Epithelial cell of esophagus (primary cell): ENCODE measurements around the gene EIF4G3.
"Not testable (repeated sequence)": the region's sequence is repeated elsewhere in the genome, so short reads cannot be mapped to it uniquely, and the experiment has no call there.

Experiments
- DNase-seq: peaks from one replicate; pipeline ENCODE4 v3.0.0; 2010; ENCODE audit warnings: low read depth
- H3K4me3 ChIP-seq: 2 replicates; pipeline ENCODE4 v1.5.1; 2011; ENCODE audit warnings: mild to moderate bottlenecking, low read length, control low read depth
- TF ChIP-seq, protein P1 (sequence below): IDR thresholded peaks from 2 replicates; pipeline ENCODE4 v1.5.1; 2011; ENCODE audit warnings: low read depth, mild to moderate bottlenecking, low read length, control low read depth, inconsistent platforms; ENCODE audit not compliant: insufficient read depth; ENCODE audit errors: missing control alignments

The EIF4G3 gene

DNA sequence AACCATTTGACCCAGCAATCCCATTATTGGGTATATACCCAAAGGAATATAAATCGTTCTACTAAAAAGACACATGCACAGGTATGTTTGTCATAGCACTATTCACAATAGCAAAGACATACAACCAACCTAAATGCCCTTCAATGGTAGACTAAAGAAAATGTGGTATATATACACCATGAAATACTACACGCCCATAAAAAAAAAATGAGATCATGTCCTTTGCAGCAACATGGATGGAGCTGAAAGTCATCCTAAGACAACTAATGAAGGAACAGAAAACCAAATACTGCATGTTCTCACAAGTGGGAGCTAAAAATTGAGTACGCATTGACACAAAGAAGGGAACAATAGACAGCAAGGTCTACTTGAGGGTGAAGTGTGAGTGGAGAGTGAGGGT, 72.0 kb downstream of the EIF4G3 start:
- DNase-seq, result no peak
- TF ChIP-seq, protein P1, sequence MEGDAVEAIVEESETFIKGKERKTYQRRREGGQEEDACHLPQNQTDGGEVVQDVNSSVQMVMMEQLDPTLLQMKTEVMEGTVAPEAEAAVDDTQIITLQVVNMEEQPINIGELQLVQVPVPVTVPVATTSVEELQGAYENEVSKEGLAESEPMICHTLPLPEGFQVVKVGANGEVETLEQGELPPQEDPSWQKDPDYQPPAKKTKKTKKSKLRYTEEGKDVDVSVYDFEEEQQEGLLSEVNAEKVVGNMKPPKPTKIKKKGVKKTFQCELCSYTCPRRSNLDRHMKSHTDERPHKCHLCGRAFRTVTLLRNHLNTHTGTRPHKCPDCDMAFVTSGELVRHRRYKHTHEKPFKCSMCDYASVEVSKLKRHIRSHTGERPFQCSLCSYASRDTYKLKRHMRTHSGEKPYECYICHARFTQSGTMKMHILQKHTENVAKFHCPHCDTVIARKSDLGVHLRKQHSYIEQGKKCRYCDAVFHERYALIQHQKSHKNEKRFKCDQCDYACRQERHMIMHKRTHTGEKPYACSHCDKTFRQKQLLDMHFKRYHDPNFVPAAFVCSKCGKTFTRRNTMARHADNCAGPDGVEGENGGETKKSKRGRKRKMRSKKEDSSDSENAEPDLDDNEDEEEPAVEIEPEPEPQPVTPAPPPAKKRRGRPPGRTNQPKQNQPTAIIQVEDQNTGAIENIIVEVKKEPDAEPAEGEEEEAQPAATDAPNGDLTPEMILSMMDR, result no peak
- H3K4me3 ChIP-seq, result no peak overlapping the region

DNA sequence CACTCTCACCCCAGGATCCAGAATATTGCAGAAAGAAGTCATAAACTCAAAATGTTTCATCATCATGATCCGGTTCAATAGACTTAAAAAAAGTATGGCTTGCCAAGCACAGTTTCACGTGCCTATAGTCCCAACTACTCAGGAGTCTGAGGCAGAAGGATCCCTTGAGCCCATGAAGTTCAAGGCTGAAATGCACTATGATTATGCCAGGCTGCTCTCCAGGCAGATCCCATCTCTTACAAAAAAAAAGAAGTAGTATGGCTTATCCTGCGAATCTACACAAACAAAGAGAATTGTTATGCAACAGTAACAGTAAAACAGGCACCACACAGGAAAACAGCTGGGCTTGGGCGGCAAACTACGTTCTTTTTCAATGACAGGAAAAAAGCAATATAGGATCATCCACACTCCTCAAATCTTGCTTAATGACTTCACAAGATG, 76.2 kb downstream of the EIF4G3 start:
- TF ChIP-seq, protein P1, result no peak
- H3K4me3 ChIP-seq, result no peak overlapping the region
- peak; percentile 15 for DNase-seq

DNA sequence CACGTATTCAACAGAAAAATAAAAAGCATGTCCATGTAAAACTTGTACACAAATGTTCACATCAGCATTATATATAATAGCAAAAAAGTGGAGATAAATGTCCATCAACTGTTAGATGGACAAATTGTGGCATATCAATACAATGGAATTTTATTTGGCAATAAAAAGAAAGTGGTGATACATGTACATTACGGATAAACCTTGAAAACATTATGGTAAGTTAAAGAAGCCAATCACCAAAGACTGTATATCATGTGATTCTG, 76.9 kb downstream of the EIF4G3 start:
- DNase-seq, result no peak
- TF ChIP-seq, protein P1, result no peak
- no peak overlapping the region for H3K4me3 ChIP-seq

DNA sequence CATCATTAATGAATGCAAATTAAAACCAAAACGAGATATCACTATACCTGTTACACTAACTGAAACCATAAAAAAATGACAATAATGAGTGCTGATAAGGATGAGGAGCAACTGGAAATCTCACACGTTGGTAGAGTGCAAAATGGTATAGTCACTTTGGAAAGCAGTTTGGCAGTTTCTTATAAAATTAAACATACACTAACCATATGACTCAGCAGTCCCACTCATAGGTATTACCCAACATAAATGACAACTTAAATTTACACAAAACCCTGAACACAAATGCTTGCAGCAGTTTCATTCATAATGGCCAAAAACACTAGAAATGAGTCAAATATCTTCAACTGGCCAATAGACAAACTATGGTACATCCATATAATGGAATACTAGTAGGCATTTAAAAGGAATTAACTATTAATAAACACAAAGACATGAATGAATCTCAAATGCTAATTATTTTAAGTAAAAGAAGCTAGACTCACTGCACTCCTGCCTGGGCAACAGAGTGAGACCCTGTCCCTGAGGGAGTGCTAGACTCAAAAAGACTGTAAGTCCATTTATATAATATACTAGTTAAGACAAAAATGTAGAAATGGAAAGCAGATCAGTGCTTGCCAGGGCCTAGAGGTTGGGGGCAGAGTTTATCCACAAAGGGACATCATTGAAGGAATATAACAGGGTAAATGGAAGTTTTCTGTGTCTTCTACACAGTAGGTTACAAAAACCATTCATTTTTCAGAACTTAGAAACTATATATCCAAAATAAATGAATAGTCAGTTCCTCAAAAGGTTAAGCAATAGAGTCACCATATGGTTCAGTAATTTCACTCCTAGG, 77.4 kb downstream of the EIF4G3 start:
- TF ChIP-seq, protein P1, result no peak
- DNase-seq, result peak; percentile 81
- no peak overlapping the region for H3K4me3 ChIP-seq

DNA sequence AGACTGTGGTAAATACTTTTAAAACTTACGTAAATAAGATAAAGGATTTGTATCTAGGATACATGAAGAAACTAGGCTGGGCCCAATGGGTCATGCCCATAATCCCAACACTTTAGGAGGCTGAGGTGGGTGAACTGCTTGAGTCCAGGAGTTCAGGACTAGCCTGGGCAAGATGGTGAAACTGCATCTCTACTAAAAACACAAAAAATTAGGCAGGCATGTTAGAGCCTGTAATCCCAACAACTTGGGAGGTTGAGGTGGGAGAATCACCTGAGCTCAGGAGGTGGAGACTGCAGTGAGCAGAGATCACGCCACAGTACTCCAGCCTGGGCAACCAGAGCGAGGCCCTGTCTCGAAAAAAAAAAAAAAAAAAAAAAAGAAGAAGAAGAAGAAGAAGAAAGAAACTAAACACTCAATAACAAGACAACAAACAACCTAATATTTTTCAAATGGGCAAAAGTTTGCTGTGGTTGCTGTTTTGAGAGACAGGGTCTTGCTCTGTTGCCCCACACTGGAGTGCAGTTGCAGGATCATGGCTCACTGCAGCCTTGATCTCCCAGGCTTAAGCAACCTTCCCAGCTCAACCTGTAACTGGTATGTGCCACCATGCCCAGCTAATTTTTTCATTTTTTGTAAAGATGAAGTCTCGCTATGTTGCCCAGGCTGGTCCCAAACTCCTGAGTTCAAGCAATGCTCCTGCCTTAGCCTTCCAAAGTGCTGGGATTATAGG, 78.3 kb downstream of the EIF4G3 start:
- TF ChIP-seq, protein P1, result no peak
- H3K4me3 ChIP-seq, result no peak overlapping the region
- peak; percentile 58 for DNase-seq

DNA sequence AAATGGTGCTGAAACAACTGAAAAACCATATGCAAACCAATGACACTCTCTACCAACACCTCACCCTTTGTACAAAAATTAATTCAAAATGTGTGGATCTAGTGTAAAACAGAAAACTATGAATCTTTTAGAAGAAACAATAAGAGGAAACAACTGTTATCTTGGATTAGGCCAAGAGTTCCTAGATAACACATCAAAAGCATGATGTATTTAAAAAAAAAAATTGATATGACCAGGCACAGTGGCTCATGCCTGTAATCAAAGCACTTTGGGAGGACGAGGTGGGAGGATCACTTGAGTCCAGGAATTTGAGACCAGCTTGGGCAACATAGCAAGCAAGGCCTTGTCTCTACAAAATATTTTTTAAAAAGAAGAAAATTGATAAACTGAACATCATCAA, 79.0 kb downstream of the EIF4G3 start:
- no peak overlapping the region for H3K4me3 ChIP-seq
- TF ChIP-seq, protein P1, result no peak
- no peak for DNase-seq

DNA sequence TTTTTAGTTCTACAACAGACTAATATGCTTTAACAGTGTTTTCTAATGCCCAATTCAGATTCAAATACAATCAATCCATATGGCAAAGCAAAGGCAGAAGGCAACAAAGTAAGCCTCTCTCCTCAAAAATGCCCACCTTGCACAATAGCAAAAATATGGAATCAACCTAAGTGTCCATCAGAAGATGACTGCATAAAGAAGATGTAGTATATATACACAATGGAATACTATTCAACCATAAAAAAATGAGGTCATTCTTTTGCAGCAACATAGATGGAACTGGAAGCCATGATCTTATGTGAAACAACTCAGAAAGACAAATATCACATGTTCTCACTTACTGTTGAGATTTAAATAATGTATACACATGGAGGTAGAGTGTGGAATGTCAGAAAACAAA, 80.7 kb downstream of the EIF4G3 start:
- DNase-seq, result no peak
- TF ChIP-seq, protein P1, result no peak
- H3K4me3 ChIP-seq, result no peak overlapping the region

DNA sequence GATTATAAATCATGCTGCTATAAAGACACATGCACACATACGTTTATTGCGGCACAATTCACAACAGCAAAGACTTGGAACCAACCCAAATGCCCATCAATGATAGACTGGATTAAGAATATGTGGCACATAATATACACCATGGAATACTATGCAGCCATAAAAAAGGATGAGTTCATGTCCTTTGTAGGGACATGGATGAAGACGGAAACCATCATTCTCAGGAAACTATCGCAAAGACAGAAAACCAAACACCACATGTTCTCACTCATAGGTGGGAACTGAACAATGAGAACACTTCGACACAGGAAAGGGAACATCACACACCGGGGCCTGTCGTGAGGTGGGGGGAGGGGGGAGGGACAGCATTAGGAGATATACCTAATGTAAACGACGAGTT, 82.4 kb downstream of the EIF4G3 start:
- not testable (repeated sequence) for H3K4me3 ChIP-seq, DNase-seq

DNA sequence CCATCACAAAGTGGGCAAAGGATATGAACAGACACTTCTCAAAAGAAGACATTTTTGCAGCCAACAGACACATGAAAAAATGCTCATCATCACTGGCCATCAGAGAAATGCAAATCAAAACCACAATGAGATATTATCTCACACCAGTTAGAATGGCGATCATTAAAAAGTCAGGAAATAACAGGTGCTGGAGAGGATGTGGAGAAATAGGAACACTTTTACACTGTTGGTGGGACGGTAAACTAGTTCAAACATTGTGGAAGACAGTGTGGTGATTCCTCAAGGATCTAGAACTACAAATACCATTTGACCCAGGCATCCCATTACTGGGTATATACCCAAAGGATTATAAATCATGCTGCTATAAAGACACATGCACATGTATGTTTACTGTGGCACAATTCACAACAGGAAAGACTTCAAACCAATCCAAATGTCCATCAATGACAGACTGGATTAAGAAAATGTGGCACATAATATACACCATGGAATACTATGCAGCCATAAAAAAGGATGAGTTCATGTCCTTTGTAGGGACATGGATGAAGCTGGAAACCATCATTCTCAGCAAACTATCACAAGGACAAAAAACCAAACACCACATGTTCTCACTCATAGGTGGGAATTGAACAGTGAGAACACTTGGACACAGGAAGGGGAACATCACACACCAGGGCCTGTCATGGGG, 83.3 kb downstream of the EIF4G3 start:
- not testable (repeated sequence) for DNase-seq, H3K4me3 ChIP-seq

DNA sequence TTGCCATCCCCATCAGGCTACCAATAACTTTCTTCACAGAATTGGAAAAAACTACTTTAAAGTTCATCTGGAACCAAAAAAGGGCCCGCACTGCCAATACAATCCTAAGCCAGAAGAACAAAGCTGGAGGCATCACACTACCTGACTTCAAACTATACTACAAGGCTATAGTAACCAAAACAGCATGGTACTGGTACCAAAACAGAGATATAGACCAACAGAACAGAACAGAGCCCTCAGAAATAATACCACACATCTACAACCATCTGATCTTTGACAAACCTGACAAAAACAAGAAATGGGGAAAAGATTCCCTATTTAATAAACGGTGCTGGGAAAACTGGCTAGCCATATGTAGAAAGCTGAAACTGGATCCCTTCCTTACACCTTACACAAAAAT, 84.2 kb downstream of the EIF4G3 start:
- not testable (repeated sequence) for DNase-seq, H3K4me3 ChIP-seq
